K562 (cell line): ENCODE measurements around the gene MRM2. TPM values are rescaled to one million over a fixed set of nuclear protein-coding genes. Genes with fewer than 3 reads are reported as not detected.

Experiments used
- ARID2 ChIP-seq: fragments of 450-650 bp; IDR thresholded peaks from 2 replicates; pipeline ENCODE4 v1.6.1; 2017; ENCODE audit warnings: antibody characterized with exemption, mild to moderate bottlenecking
- CTCF ChIP-seq, 3 experiments: IDR thresholded peaks in 2 of 3; conservative IDR thresholded peaks in 1 of 3; 2 replicates each; pipeline ENCODE4 v1.5.1; 2011 to 2012; ENCODE audit warnings: low read length in 3 of 3, mild to moderate bottlenecking in 3 of 3, control low read depth in 2 of 3, improper control_type of control experiment in 1 of 3, inconsistent platforms in 1 of 3, low read depth in 1 of 3, mixed read lengths in 1 of 3, moderate library complexity in 1 of 3; ENCODE audit not compliant: insufficient read depth in 2 of 3
- GTF2B ChIP-seq: IDR thresholded peaks from 2 replicates; pipeline ENCODE4 v1.6.1; 2011; ENCODE audit not compliant: insufficient read length; ENCODE audit errors: extremely low read depth
- STAT5A ChIP-seq: IDR thresholded peaks from 2 replicates; pipeline ENCODE4 v1.6.1; 2012; ENCODE audit warnings: low read length, inconsistent platforms, borderline replicate concordance
- TRIM28 ChIP-seq: fragments of 450-650 bp; IDR thresholded peaks from 2 replicates; pipeline ENCODE4 v1.6.1; 2017
- ZNF699 ChIP-seq: fragments of 250-450 bp; sonication (Bioruptor Pico); IDR thresholded peaks from 2 replicates; pipeline ENCODE4 v1.8.0; 2021; ENCODE audit warnings: mild to moderate bottlenecking, moderate library complexity; ENCODE audit not compliant: insufficient replicate concordance
- polyA plus RNA-seq, 8 experiments: library from polyadenylated mRNA; depleted of rRNA in 4 of 8; stranded (reverse) in 5 of 8; unstranded in 3 of 8; fragments of >200 nt; fragmentation: Nextera tagmentation in 2 of 8; fragmentation: Illumina TruSeq in 1 of 8; extraction: Ambion mirVana in 2 of 8; extraction: Trizol in 1 of 8; gene quantifications; 2 replicates each; pipeline versions ENCODE4 v1.2.1 to v1.2.3, GENCODE V29; 2011 to 2014; ENCODE audit warnings: inconsistent platforms in 1 of 8, missing spikeins in 1 of 8
- total RNA-seq, 7 experiments: library from RNA; depleted of rRNA in 6 of 7; stranded (reverse); fragments of >200 nt in 6 of 7; fragmentation: Illumina TruSeq in 2 of 7; extraction: Trizol in 2 of 7; gene quantifications; 2 replicates each; pipeline versions ENCODE4 v1.2.1 to v1.2.3, GENCODE V29; 2011 to 2021; ENCODE audit warnings: low replicate concordance in 1 of 7
- TF ChIP-seq, protein P1 (sequence below), 2 experiments: fragments of 450-650 bp in 1 of 2; IDR thresholded peaks; 2 replicates each; pipeline ENCODE4 v1.6.1; 2011 to 2017; ENCODE audit warnings: low read depth in 2 of 2, antibody characterized with exemption in 1 of 2, borderline replicate concordance in 1 of 2, low read length in 1 of 2, mild to moderate bottlenecking in 1 of 2, mixed read lengths in 1 of 2; ENCODE audit not compliant: control insufficient read depth in 1 of 2

MRM2 gene
- total and polyA plus RNA-seq, 9 of the 15 experiments (the other 6 are each of a cell fraction or from before 2014, with no cell fraction given), result 32.4 to 116 (median 50.5) TPM

GRCh38 chr7:2289111-2289586 lies 47.1 kb upstream of the MRM2 start (continued):
- TF ChIP-seq, protein P1, sequence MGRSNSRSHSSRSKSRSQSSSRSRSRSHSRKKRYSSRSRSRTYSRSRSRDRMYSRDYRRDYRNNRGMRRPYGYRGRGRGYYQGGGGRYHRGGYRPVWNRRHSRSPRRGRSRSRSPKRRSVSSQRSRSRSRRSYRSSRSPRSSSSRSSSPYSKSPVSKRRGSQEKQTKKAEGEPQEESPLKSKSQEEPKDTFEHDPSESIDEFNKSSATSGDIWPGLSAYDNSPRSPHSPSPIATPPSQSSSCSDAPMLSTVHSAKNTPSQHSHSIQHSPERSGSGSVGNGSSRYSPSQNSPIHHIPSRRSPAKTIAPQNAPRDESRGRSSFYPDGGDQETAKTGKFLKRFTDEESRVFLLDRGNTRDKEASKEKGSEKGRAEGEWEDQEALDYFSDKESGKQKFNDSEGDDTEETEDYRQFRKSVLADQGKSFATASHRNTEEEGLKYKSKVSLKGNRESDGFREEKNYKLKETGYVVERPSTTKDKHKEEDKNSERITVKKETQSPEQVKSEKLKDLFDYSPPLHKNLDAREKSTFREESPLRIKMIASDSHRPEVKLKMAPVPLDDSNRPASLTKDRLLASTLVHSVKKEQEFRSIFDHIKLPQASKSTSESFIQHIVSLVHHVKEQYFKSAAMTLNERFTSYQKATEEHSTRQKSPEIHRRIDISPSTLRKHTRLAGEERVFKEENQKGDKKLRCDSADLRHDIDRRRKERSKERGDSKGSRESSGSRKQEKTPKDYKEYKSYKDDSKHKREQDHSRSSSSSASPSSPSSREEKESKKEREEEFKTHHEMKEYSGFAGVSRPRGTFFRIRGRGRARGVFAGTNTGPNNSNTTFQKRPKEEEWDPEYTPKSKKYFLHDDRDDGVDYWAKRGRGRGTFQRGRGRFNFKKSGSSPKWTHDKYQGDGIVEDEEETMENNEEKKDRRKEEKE (IDR thresholded peaks at IDR 0.05; ENCODE audit: borderline replicate concordance in 1 of 2, control insufficient read depth in 1 of 2, low read depth in 2 of 2, low read length in 1 of 2), result no peak
- TF ChIP-seq ZNF699 (no peak), STAT5A (no peak), TRIM28 (no peak), GTF2B (no peak), CTCF (IDR thresholded peaks at IDR 0.05 in 2 of 3, conservative IDR thresholded peaks at IDR 0.05 in 1 of 3; ENCODE audit: insufficient read depth in 2 of 3, low read depth in 1 of 3, low read length in 3 of 3) (no peak), ARID2 (no peak)
